Upper lobe of left lung (tissue), 6 donors: ENCODE data around the gene ATP2C1. TPM values are rescaled to one million over a fixed set of nuclear protein-coding genes. Genes with fewer than 3 reads are reported as not detected.

Experiments used
- ATAC-seq, 2 donors: fragments of 200-7000 bp; cut with Tn5 transposase; one replicate each; pipeline ENCODE4 v1.9.1; 2022; ENCODE audit warnings: mild to moderate bottlenecking in 2 of 2, moderate library complexity in 2 of 2; ENCODE audit not compliant: low FRiP score in 2 of 2
- DNase-seq, 2 donors: peaks; one replicate each; pipeline ENCODE4 v3.0.0-alpha.2; 2019 to 2020
- H3K27ac ChIP-seq, 4 donors: fragments of 200-600 bp; sonication (generic); one replicate each; pipeline ENCODE4 v1.5.1; 2016 to 2019
- H3K27me3 ChIP-seq, 4 donors: fragments of 200-600 bp; sonication (generic); one replicate each; pipeline ENCODE4 v1.5.1; 2017 to 2019
- H3K36me3 ChIP-seq, 4 donors: fragments of 200-600 bp; sonication (generic); one replicate each; pipeline ENCODE4 v1.5.1; 2016 to 2019
- H3K4me1 ChIP-seq, 4 donors: fragments of 200-600 bp; sonication (generic); one replicate each; pipeline ENCODE4 v1.5.1; 2018 to 2019
- H3K4me3 ChIP-seq, 4 donors: fragments of 200-600 bp; sonication (generic); one replicate each; pipeline ENCODE4 v1.5.1; 2017 to 2019; ENCODE audit warnings: mild to moderate bottlenecking in 2 of 4, moderate library complexity in 1 of 4
- H3K9me3 ChIP-seq, 4 donors: fragments of 200-600 bp; sonication (generic); one replicate each; pipeline ENCODE4 v1.5.1; 2018 to 2019
- CTCF ChIP-seq, 6 experiments: fragments of 450-650 bp in 4 of 6; fragments of 200-600 bp in 2 of 6; sonication (generic) in 2 of 6; IDR thresholded peaks; one replicate each; pipeline ENCODE4 v1.5.1; 2016 to 2019; ENCODE audit warnings: antibody characterized with exemption in 6 of 6
- EP300 ChIP-seq, 4 donors: sonication (generic); formaldehyde crosslinking; IDR thresholded peaks; one replicate each; pipeline ENCODE4 v1.5.1; 2017; ENCODE audit warnings: antibody characterized with exemption in 4 of 4, control low read depth in 2 of 4
- POLR2A ChIP-seq, 4 donors: fragments of 450-650 bp; IDR thresholded peaks; one replicate each; pipeline ENCODE4 v1.5.1; 2016 to 2017; ENCODE audit warnings: antibody characterized with exemption in 4 of 4, mild to moderate bottlenecking in 2 of 4
- POLR2AphosphoS5 ChIP-seq, 2 donors: sonication (generic); formaldehyde crosslinking; IDR thresholded peaks; one replicate each; pipeline ENCODE4 v1.5.1; 2017; ENCODE audit warnings: antibody characterized with exemption in 2 of 2
- WGBS, 2 donors: methylation state at CpG; one replicate each; pipeline ENCODE4 v1.1.5; 2017 to 2018; 5-methylcytosine and 5-hydroxymethylcytosine counted together
- total RNA-seq, 6 donors: library from RNA; depleted of rRNA in 4 of 6; stranded (reverse); fragments of >200 nt in 4 of 6; gene quantifications; one replicate each; pipeline versions ENCODE4 v1.1.0 to v1.2.1, GENCODE V29; 2016 to 2021
- donor health status: DM: no; HTN: no; CAD: no; lungs with moderate emphysema.
- donor health status: DM: no; HTN: yes; CAD: no; lungs with severe emphysema.

The ATP2C1 gene
- total RNA-seq, 6 donors from 2014 or later = 50.3 to 131 (median 114) TPM

GRCh38 chr3:130950641-130951040 lies 56.8 kb downstream of the ATP2C1 start:
- Histone ChIP-seq H3K27ac (no peak overlapping the region), H3K4me3 (no peak overlapping the region), H3K27me3 (no peaks in the 10 kb centered on the region), H3K9me3 (no peaks in the 10 kb centered on the region), H3K4me1 (no peaks in the 10 kb centered on the region), H3K36me3 (peaks cover 7 to 72% (median 19%) of the 10 kb centered on the region in 4 donors)
- no peak for DNase-seq
- no peak for ATAC-seq
- TF ChIP-seq POLR2A (IDR thresholded peaks at IDR 0.05) (no peak), EP300 (IDR thresholded peaks at IDR 0.05) (no peak), POLR2AphosphoS5 (IDR thresholded peaks at IDR 0.05) (no peak), CTCF (IDR thresholded peaks at IDR 0.05) (no peak)

GRCh38 chr3:130955481-130955880 lies 61.6 kb downstream of the ATP2C1 start:
- Histone ChIP-seq H3K27me3 (no peaks in the 10 kb centered on the region), H3K27ac (no peak overlapping the region), H3K4me1 (no peaks in the 10 kb centered on the region), H3K36me3 (peaks cover 11 to 68% (median 25%) of the 10 kb centered on the region in 4 donors), H3K9me3 (no peaks in the 10 kb centered on the region), H3K4me3 (no peak overlapping the region)
- DNase-seq (no peak), ATAC-seq (no peak)
- TF ChIP-seq EP300 (IDR thresholded peaks at IDR 0.05) (no peak), CTCF (IDR thresholded peaks at IDR 0.05) (no peak), POLR2A (IDR thresholded peaks at IDR 0.05) (no peak), POLR2AphosphoS5 (IDR thresholded peaks at IDR 0.05) (no peak)
- WGBS, 2 donors = 92 to 93% methylated on average over 5 of the region's 5 CpGs

- ATAC-seq (no peak), DNase-seq (no peak)
- Histone ChIP-seq H3K27ac (no peak overlapping the region), H3K9me3 (no peaks in the 10 kb centered on the region), H3K27me3 (no peaks in the 10 kb centered on the region), H3K4me1 (no peaks in the 10 kb centered on the region), H3K4me3 (no peak overlapping the region), H3K36me3 (peaks cover 14 to 72% (median 25%) of the 10 kb centered on the region in 4 donors)
- no peak for TF ChIP-seq EP300 (IDR thresholded peaks at IDR 0.05)
- TF ChIP-seq POLR2A (IDR thresholded peaks at IDR 0.05) = no peak
- no peak for TF ChIP-seq POLR2AphosphoS5 (IDR thresholded peaks at IDR 0.05)
- TF ChIP-seq CTCF (IDR thresholded peaks at IDR 0.05) = no peak
- 78 to 91% methylated on average over 1 of the region's 1 CpG for WGBS, 2 donors
Measured at GRCh38 chr3:130956281-130956680, 62.4 kb downstream of the ATP2C1 start.

DNA sequence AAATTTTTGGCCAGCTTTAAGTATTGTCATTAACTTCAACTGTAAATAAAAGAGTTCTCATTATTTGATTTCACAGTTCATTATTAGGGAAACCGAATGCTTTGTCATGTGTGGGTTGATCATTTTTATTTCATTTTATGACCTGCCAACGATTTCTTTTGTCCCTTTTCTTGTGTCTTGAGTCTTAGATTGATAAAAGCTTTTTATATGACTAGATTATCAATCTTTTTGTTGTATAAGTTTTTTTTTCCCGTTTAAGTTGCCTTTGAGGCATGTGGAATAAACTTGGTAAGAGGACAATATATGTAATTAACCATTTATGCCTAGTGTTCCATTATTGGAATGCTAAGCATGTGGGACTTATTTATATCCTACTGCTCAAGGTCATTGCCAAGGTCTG lies 62.8 kb downstream of the ATP2C1 start:
- H3K4me1 ChIP-seq = no peaks in the 10 kb centered on the region
- 88 to 89% methylated on average over 3 of the region's 3 CpGs for WGBS, 2 donors
- no peak overlapping the region for H3K4me3 ChIP-seq
- H3K36me3 ChIP-seq = peaks cover 14 to 73% (median 25%) of the 10 kb centered on the region in 4 donors
- DNase-seq (no peak), ATAC-seq (no peak)
- H3K27ac ChIP-seq = no peak overlapping the region
- H3K9me3 ChIP-seq = no peaks in the 10 kb centered on the region
- no peaks in the 10 kb centered on the region for H3K27me3 ChIP-seq
- TF ChIP-seq POLR2AphosphoS5 (IDR thresholded peaks at IDR 0.05) = no peak
- TF ChIP-seq CTCF (IDR thresholded peaks at IDR 0.05) = no peak

GRCh38 chr3:130960139-130960795 lies 66.4 kb downstream of the ATP2C1 start:
- ATAC-seq (no peak), DNase-seq (no peak)
- Histone ChIP-seq H3K4me3 (no peak overlapping the region), H3K9me3 (no peaks in the 10 kb centered on the region), H3K36me3 (peaks cover 10 to 69% (median 21%) of the 10 kb centered on the region in 4 donors), H3K27me3 (no peaks in the 10 kb centered on the region), H3K4me1 (no peaks in the 10 kb centered on the region), H3K27ac (no peak overlapping the region)
- 96 to 97% methylated on average over 5 of the region's 5 CpGs for WGBS, 2 donors
- no peak for TF ChIP-seq EP300 (IDR thresholded peaks at IDR 0.05)
- TF ChIP-seq CTCF (IDR thresholded peaks at IDR 0.05) = no peak
- no peak for TF ChIP-seq POLR2AphosphoS5 (IDR thresholded peaks at IDR 0.05)
- TF ChIP-seq POLR2A (IDR thresholded peaks at IDR 0.05) = no peak
